Parathyroid adenoma (tissue), 2 donors: ENCODE data around the gene B3GNT3.
"Not testable (repeated sequence)": the region's sequence is repeated elsewhere in the genome, so short reads cannot be mapped to it uniquely, and the experiment has no call there.

ENCODE experiments used
- H2AFZ ChIP-seq: fragments of 300-600 bp; sonication (generic); one replicate; pipeline ENCODE4 v1.7.0; 2017; ENCODE audit warnings: antibody characterized with exemption, mild to moderate bottlenecking
- H3K27ac ChIP-seq: fragments of 300-600 bp; sonication (generic); one replicate; pipeline ENCODE4 v1.7.0; 2017
- H3K27me3 ChIP-seq: fragments of 300-600 bp; sonication (generic); one replicate; pipeline ENCODE4 v1.7.0; 2017; ENCODE audit warnings: low read length; ENCODE audit not compliant: control insufficient read depth, insufficient read depth
- H3K36me3 ChIP-seq: fragments of 300-600 bp; sonication (generic); one replicate; pipeline ENCODE4 v1.7.0; 2017; ENCODE audit warnings: low read length; ENCODE audit not compliant: control insufficient read depth, insufficient read depth
- H3K4me1 ChIP-seq: fragments of 300-600 bp; sonication (generic); one replicate; pipeline ENCODE4 v1.7.0; 2017; ENCODE audit warnings: control low read depth
- H3K4me2 ChIP-seq: fragments of 300-600 bp; sonication (generic); one replicate; pipeline ENCODE4 v1.7.0; 2017; ENCODE audit warnings: low read length
- H3K4me3 ChIP-seq: fragments of 300-600 bp; sonication (generic); one replicate; pipeline ENCODE4 v1.7.0; 2017; ENCODE audit warnings: low read depth, low read length
- H3K79me2 ChIP-seq: fragments of 300-600 bp; sonication (generic); one replicate; pipeline ENCODE4 v1.7.0; 2017; ENCODE audit warnings: control low read depth
- H3K9ac ChIP-seq: fragments of 300-600 bp; sonication (generic); one replicate; pipeline ENCODE4 v1.7.0; 2017; ENCODE audit warnings: mild to moderate bottlenecking
- H3K9me3 ChIP-seq: fragments of 300-600 bp; sonication (generic); one replicate; pipeline ENCODE4 v1.7.0; 2017; ENCODE audit warnings: low read length; ENCODE audit not compliant: control insufficient read depth
- CTCF ChIP-seq: fragments of 300-600 bp; sonication (generic); IDR thresholded peaks from one replicate; pipeline ENCODE4 v1.7.0; 2017; ENCODE audit warnings: antibody characterized with exemption, mild to moderate bottlenecking
- donor health status: primary hyperparathyroidism.

B3GNT3 gene

GRCh38 chr19:17775991-17776803 lies 18.7 kb upstream of the B3GNT3 start:
- Histone ChIP-seq H3K4me3 (no peak overlapping the region), H3K4me1 (peaks cover 4% of the 10 kb centered on the region), H3K79me2 (no peaks in the 10 kb centered on the region), H3K36me3 (no peaks in the 10 kb centered on the region), H3K4me2 (no peak overlapping the region), H3K9ac (no peak overlapping the region), H3K9me3 (no peaks in the 10 kb centered on the region), H3K27ac (no peak overlapping the region), H2AFZ (no peak overlapping the region), H3K27me3 (no peaks in the 10 kb centered on the region)
- no peak for TF ChIP-seq CTCF

- not testable (repeated sequence) for H3K79me2 ChIP-seq, H3K9ac ChIP-seq, H3K27me3 ChIP-seq, H3K4me1 ChIP-seq, H3K36me3 ChIP-seq, H3K27ac ChIP-seq, H3K9me3 ChIP-seq, H3K4me2 ChIP-seq, H3K4me3 ChIP-seq, H2AFZ ChIP-seq
Measured at GRCh38 chr19:17777840-17778239, 17.1 kb upstream of the B3GNT3 start.

- no peak overlapping the region for H3K9ac ChIP-seq
- H3K4me3 ChIP-seq = no peak overlapping the region
- H3K79me2 ChIP-seq = no peaks in the 10 kb centered on the region
- TF ChIP-seq CTCF = no peak
- no peaks in the 10 kb centered on the region for H3K9me3 ChIP-seq
- no peak overlapping the region for H3K27ac ChIP-seq
- H3K4me1 ChIP-seq = peaks cover 4% of the 10 kb centered on the region
- no peaks in the 10 kb centered on the region for H3K36me3 ChIP-seq
- H3K4me2 ChIP-seq = peak overlapping the region; percentile 50
- no peaks in the 10 kb centered on the region for H3K27me3 ChIP-seq
- H2AFZ ChIP-seq = peak overlapping the region; percentile 42
Measured at GRCh38 chr19:17778251-17778967, 16.5 kb upstream of the B3GNT3 start.

- H3K79me2 ChIP-seq = no peaks in the 10 kb centered on the region
- no peak for TF ChIP-seq CTCF
- no peak overlapping the region for H3K9ac ChIP-seq
- H3K27ac ChIP-seq = no peak overlapping the region
- H3K36me3 ChIP-seq = no peaks in the 10 kb centered on the region
- no peaks in the 10 kb centered on the region for H3K27me3 ChIP-seq
- peaks cover 4% of the 10 kb centered on the region for H3K4me1 ChIP-seq
- no peaks in the 10 kb centered on the region for H3K9me3 ChIP-seq
- H3K4me3 ChIP-seq = no peak overlapping the region
- H3K4me2 ChIP-seq = peak overlapping the region; percentile 50
- peak overlapping the region; percentile 42 for H2AFZ ChIP-seq
Measured at GRCh38 chr19:17778968-17779929, 15.7 kb upstream of the B3GNT3 start.

GRCh38 chr19:17780781-17781180 lies 14.2 kb upstream of the B3GNT3 start:
- Histone ChIP-seq H3K9ac (no peak overlapping the region), H3K36me3 (no peaks in the 10 kb centered on the region), H3K4me3 (no peak overlapping the region), H3K27me3 (no peaks in the 10 kb centered on the region), H3K4me1 (peaks cover 4% of the 10 kb centered on the region), H2AFZ (no peak overlapping the region), H3K79me2 (no peaks in the 10 kb centered on the region), H3K4me2 (no peak overlapping the region), H3K27ac (no peak overlapping the region), H3K9me3 (no peaks in the 10 kb centered on the region)
- no peak for TF ChIP-seq CTCF

- not testable (repeated sequence) for H3K27me3 ChIP-seq, H3K9ac ChIP-seq, H3K27ac ChIP-seq, H3K79me2 ChIP-seq, H3K4me3 ChIP-seq, H3K4me1 ChIP-seq, H3K9me3 ChIP-seq, H3K4me2 ChIP-seq, H3K36me3 ChIP-seq
- peak overlapping the region; percentile 74 for H2AFZ ChIP-seq
Measured at GRCh38 chr19:17783721-17784120, 11.2 kb upstream of the B3GNT3 start.
